A549 (cell line): Measurements from ENCODE around the gene SLCO3A1. TPM values are rescaled to one million over a fixed set of nuclear protein-coding genes. Genes with fewer than 3 reads are reported as not detected.
A peak's percentile ranks its signal among the peaks of the same experiment; 100 is the strongest.

Experiments
- ATAC-seq, 2 experiments: fragments of 200-7000 bp in 1 of 2; fragments of >200 bp in 1 of 2; cut with Nextera tagmentation in 1 of 2; cut with Tn5 transposase in 1 of 2; 3 replicates each; pipeline versions ENCODE4 v1.8.0 to v1.9.1; 2018 to 2020; ENCODE audit warnings: mild to moderate bottlenecking in 1 of 2, moderate library complexity in 1 of 2
- CTCF ChIA-PET: fragments of 300-600 bp; sonication (Branson Sonifier 250); formaldehyde crosslinking; extraction: SDS; loops from one replicate; lab custom pipeline; 2021; ENCODE audit warnings: antibody characterized with exemption, inconsistent platforms; lab: Yijun Ruan, JAX
- POLR2A ChIA-PET: fragments of 350-600 bp; formaldehyde crosslinking; extraction: SDS; loops from one replicate; lab custom pipeline; 2021; ENCODE audit warnings: antibody characterized with exemption, inconsistent platforms; lab: Yijun Ruan, JAX
- DNase-seq, 2 experiments: peaks; one replicate each; pipeline versions ENCODE4 v3.0.0 to v3.0.0-alpha.2; 2011 to 2016; ENCODE audit warnings: low read depth in 1 of 2, low spot score in 1 of 2
- FAIRE-seq: peaks from 2 replicates; lab custom pipeline; 2011; peaks lifted over from hg19 to GRCh38; lab: Jason Lieb, UNC
- H3K27ac ChIP-seq, 2 experiments: fragments of >200 bp; sonication (Bioruptor Twin); formaldehyde crosslinking; 3 replicates each; pipeline ENCODE4 v1.5.1; 2016 to 2017
- H3K4me1 ChIP-seq: fragments of >200 bp; sonication (Bioruptor Twin); formaldehyde crosslinking; 3 replicates; pipeline ENCODE4 v1.6.1; 2016
- H3K4me2 ChIP-seq: fragments of >200 bp; sonication (Bioruptor Twin); formaldehyde crosslinking; 3 replicates; pipeline ENCODE4 v1.6.1; 2016
- H3K4me3 ChIP-seq: fragments of >200 bp; sonication (Bioruptor Twin); formaldehyde crosslinking; 3 replicates; pipeline ENCODE4 v1.5.1; 2016
- H3K9me3 ChIP-seq: fragments of >200 bp; sonication (Bioruptor Twin); formaldehyde crosslinking; 3 replicates; pipeline ENCODE4 v1.6.1; 2016
- FOSL2 ChIP-seq, 2 experiments: fragments of 450-650 bp in 1 of 2; fragments of >200 bp in 1 of 2; sonication (Bioruptor Twin) in 1 of 2; formaldehyde crosslinking; IDR thresholded peaks; 2 replicates each; pipeline versions ENCODE4 v1.5.0 to v1.6.1; 2016 to 2020; ENCODE audit warnings: mild to moderate bottlenecking in 1 of 2, moderate library complexity in 1 of 2
- FOXS1 ChIP-seq: fragments of 250-450 bp; sonication (Bioruptor Pico); IDR thresholded peaks from 2 replicates; pipeline ENCODE4 v1.5.0; 2020; ENCODE audit warnings: mild to moderate bottlenecking, moderate library complexity
- GATA3 ChIP-seq: IDR thresholded peaks from 2 replicates; pipeline ENCODE4 v1.6.1; 2012; ENCODE audit warnings: borderline replicate concordance
- HEYL ChIP-seq: fragments of 250-450 bp; sonication (Bioruptor Pico); IDR thresholded peaks from 2 replicates; pipeline ENCODE4 v1.8.0; 2021; ENCODE audit warnings: mild to moderate bottlenecking, moderate library complexity
- JUN ChIP-seq, 2 experiments: fragments of >200 bp; sonication (Bioruptor Twin); formaldehyde crosslinking; IDR thresholded peaks; 2 replicates in 1 of 2; 3 replicates in 1 of 2; pipeline ENCODE4 v1.6.1; 2016 to 2017
- JUNB ChIP-seq: fragments of >200 bp; sonication (Bioruptor Twin); formaldehyde crosslinking; IDR thresholded peaks from 2 replicates; pipeline ENCODE4 v1.6.1; 2016
- KDM1A ChIP-seq: fragments of 200-600 bp; sonication (generic); IDR thresholded peaks from 2 replicates; pipeline ENCODE4 v1.6.1; 2016; ENCODE audit warnings: low read depth, mild to moderate bottlenecking
- MAFK ChIP-seq: fragments of 450-650 bp; IDR thresholded peaks from 2 replicates; pipeline ENCODE4 v1.6.1; 2014; ENCODE audit not compliant: partially characterized antibody
- RAD21 ChIP-seq, 2 experiments: fragments of >200 bp in 1 of 2; sonication (Bioruptor Twin) in 1 of 2; formaldehyde crosslinking in 1 of 2; IDR thresholded peaks in 1 of 2; conservative IDR thresholded peaks in 1 of 2; 2 replicates in 1 of 2; 3 replicates in 1 of 2; pipeline ENCODE4 v1.6.1; 2012 to 2018; ENCODE audit warnings: inconsistent platforms in 1 of 2
- RARB ChIP-seq: fragments of 250-450 bp; sonication (Bioruptor Pico); IDR thresholded peaks from 2 replicates; pipeline ENCODE4 v1.8.0; 2021; ENCODE audit warnings: mild to moderate bottlenecking, moderate library complexity
- RCOR1 ChIP-seq: fragments of 150-350 bp; IDR thresholded peaks from 2 replicates; pipeline ENCODE4 v1.6.1; 2014; ENCODE audit warnings: antibody characterized with exemption, low read length, low read depth
- RFX5 ChIP-seq: fragments of 450-650 bp; IDR thresholded peaks from 2 replicates; pipeline ENCODE4 v1.7.1; 2014; ENCODE audit warnings: antibody characterized with exemption, mild to moderate bottlenecking, moderate library complexity
- SMC3 ChIP-seq: fragments of >200 bp; sonication (Bioruptor Twin); formaldehyde crosslinking; IDR thresholded peaks from 3 replicates; pipeline ENCODE4 v1.6.1; 2018; ENCODE audit warnings: inconsistent platforms
- SREBF2 ChIP-seq: fragments of 450-650 bp; IDR thresholded peaks from 2 replicates; pipeline ENCODE4 v1.6.1; 2014; ENCODE audit warnings: mild to moderate bottlenecking, moderate library complexity
- WGBS: methylation state at CpG from one replicate; pipeline ENCODE4 v1.1.6; 2017; ENCODE audit errors: missing lambda C conversion rate; 5-methylcytosine and 5-hydroxymethylcytosine counted together
- polyA plus RNA-seq, 4 experiments: library from polyadenylated mRNA; depleted of rRNA in 3 of 4; stranded (reverse); fragments of >200 nt; fragmentation: RNase III in 1 of 4; extraction: RNeasy Plus Mini Kit Qiagen cat#74134 plus additional on column Dnase treatment in 1 of 4; gene quantifications; 2 replicates in 3 of 4; 3 replicates in 1 of 4; pipeline ENCODE4 v1.2.3, GENCODE V29; 2011 to 2017
- TF ChIP-seq, protein P1 (sequence below): IDR thresholded peaks from 2 replicates; pipeline ENCODE4 v1.6.1; 2012
- TF ChIP-seq, protein P2 (sequence below): fragments of >200 bp; sonication (Bioruptor Twin); formaldehyde crosslinking; IDR thresholded peaks from 2 replicates; pipeline ENCODE4 v1.6.1; 2016
- TF ChIP-seq, protein P3 (sequence below): fragments of 250-450 bp; sonication (Bioruptor Pico); IDR thresholded peaks from 2 replicates; pipeline ENCODE4 v1.5.0; 2021; ENCODE audit warnings: mild to moderate bottlenecking, moderate library complexity, borderline replicate concordance
- TF ChIP-seq, protein P4 (sequence below): fragments of 250-450 bp; sonication (Bioruptor Pico); IDR thresholded peaks from 2 replicates; pipeline ENCODE4 v1.5.0; 2020; ENCODE audit warnings: low read depth, mild to moderate bottlenecking, moderate library complexity
- TF ChIP-seq, protein P5 (sequence below): fragments of 450-650 bp; IDR thresholded peaks from 2 replicates; pipeline ENCODE4 v1.6.1; 2014; ENCODE audit warnings: antibody characterized with exemption
- TF ChIP-seq, protein P6 (sequence below): fragments of 200-600 bp; sonication (generic); IDR thresholded peaks from 2 replicates; pipeline ENCODE4 v1.6.1; 2016; ENCODE audit warnings: antibody characterized with exemption, mild to moderate bottlenecking, moderate library complexity
- TF ChIP-seq, protein P7 (sequence below): IDR thresholded peaks from 2 replicates; pipeline ENCODE4 v1.6.1; 2012

The SLCO3A1 gene
- polyA plus RNA-seq, 2 of the 4 experiments (the other 2 are of a cell fraction), result 16.8 to 17.0 TPM

DNA sequence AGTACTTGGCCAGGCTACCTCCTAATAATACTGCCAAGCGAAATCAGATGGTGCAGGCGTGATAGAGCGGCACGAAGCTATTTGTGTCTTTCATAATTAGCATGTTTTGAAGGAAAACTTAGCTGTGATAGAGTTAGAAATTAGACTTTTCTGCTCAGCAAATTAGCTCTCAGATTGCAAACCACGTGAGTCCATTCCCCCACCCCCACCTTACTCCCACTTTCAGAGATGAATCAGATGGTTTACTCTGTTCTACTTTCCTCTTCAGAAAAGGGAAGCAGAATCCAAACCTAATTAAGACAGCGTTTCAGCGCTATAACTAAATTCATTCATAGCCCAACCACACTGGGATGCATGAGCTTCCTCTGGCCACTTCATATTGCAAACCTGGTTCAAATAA is 214.6 kb downstream of the SLCO3A1 start:
- peaks cover 22% of the 10 kb centered on the region for H3K4me1 ChIP-seq
- ATAC-seq (no peak), FAIRE-seq (no peak), DNase-seq (no peak)
- no peak overlapping the region for H3K4me3 ChIP-seq
- no peaks in the 10 kb centered on the region for H3K9me3 ChIP-seq
- WGBS, result 86% methylated on average over 7 of the region's 7 CpGs
- ChIA-PET POLR2A (no interaction called here), CTCF (interaction anchor here (0.9 to 3.5 kb wide), 8 partner anchors 10 to 1012 kb away, joined by 3 to 20 read pairs (median 5); no protein-coding TSS in a partner anchor)
- no peak overlapping the region for H3K27ac ChIP-seq
- no peak overlapping the region for H3K4me2 ChIP-seq
- TF ChIP-seq RCOR1 (no peak), SMC3 (no peak), RFX5 (no peak), RAD21 (conservative IDR thresholded peaks at IDR 0.05 in 1 of 2, IDR thresholded peaks at IDR 0.05 in 1 of 2) (no peak), HEYL (CRISPR knock-in tag) (no peak), SREBF2 (no peak), MAFK (no peak)
- TF ChIP-seq, protein P1, sequence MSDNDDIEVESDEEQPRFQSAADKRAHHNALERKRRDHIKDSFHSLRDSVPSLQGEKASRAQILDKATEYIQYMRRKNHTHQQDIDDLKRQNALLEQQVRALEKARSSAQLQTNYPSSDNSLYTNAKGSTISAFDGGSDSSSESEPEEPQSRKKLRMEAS, result no peak
- TF ChIP-seq, protein P2, sequence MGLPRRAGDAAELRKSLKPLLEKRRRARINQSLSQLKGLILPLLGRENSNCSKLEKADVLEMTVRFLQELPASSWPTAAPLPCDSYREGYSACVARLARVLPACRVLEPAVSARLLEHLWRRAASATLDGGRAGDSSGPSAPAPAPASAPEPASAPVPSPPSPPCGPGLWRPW, result no peak
- TF ChIP-seq, protein P3, sequence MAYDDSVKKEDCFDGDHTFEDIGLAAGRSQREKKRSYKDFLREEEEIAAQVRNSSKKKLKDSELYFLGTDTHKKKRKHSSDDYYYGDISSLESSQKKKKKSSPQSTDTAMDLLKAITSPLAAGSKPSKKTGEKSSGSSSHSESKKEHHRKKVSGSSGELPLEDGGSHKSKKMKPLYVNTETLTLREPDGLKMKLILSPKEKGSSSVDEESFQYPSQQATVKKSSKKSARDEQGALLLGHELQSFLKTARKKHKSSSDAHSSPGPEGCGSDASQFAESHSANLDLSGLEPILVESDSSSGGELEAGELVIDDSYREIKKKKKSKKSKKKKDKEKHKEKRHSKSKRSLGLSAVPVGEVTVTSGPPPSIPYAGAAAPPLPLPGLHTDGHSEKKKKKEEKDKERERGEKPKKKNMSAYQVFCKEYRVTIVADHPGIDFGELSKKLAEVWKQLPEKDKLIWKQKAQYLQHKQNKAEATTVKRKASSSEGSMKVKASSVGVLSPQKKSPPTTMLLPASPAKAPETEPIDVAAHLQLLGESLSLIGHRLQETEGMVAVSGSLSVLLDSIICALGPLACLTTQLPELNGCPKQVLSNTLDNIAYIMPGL (CRISPR knock-in tag), result no peak
- TF ChIP-seq, protein P4, sequence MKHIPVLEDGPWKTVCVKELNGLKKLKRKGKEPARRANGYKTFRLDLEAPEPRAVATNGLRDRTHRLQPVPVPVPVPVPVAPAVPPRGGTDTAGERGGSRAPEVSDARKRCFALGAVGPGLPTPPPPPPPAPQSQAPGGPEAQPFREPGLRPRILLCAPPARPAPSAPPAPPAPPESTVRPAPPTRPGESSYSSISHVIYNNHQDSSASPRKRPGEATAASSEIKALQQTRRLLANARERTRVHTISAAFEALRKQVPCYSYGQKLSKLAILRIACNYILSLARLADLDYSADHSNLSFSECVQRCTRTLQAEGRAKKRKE, result no peak
- TF ChIP-seq, protein P5, sequence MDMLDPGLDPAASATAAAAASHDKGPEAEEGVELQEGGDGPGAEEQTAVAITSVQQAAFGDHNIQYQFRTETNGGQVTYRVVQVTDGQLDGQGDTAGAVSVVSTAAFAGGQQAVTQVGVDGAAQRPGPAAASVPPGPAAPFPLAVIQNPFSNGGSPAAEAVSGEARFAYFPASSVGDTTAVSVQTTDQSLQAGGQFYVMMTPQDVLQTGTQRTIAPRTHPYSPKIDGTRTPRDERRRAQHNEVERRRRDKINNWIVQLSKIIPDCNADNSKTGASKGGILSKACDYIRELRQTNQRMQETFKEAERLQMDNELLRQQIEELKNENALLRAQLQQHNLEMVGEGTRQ, result no peak
- TF ChIP-seq, all 56 proteins: peak for 0

DNA sequence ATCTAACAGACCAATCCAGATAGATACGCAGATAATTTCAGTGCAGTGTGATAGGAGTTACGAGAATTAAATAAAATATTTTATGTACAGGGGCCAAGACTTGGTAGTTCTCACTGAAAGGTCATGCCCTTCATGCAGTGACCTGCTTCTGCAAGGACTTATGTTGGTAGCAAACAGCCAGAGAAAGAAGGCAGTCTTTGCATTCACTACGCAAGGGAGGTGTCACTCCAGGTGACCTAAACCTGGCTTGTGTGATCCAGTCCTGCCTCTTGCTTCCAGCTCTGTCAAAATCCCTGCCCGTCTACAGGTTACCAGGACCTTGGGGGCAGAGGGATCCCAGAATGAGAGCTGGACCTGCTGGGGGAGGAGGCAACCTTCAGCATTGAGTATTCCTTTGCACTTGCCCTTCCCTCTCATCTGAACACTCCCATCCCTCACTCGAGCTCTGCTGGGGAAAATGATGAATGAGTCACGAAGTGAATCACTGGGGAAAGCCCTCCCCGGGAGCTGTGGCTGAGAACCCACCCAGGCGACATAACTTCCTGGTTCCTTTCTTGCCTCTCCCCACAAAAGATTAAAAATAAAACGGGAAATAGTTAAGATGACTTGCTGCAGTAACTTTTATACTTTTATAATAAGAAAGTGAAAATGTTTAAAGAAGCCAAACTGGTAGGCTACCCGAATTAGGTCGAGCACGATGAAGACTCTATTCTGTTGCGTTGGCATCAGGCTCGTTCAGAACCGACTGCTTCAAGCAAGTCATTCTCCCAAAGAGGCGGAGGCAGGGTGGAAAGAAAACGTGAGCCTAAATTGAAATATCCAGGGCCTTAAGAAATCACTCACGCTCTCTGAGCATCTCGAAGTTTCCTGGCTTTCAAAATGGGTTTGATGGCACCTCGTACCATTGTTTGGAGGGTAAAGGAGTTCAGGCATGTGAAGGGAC is 216.1 kb downstream of the SLCO3A1 start:
- Histone ChIP-seq H3K4me2 (peak overlapping the region; percentile 78), H3K9me3 (no peaks in the 10 kb centered on the region), H3K4me1 (peaks cover 26% of the 10 kb centered on the region), H3K27ac (peak overlapping the region; percentile 74 to 81), H3K4me3 (peak overlapping the region; percentile 22)
- peak; percentile 96 to 99 for ATAC-seq
- DNase-seq, result peak; percentile 80 to 89
- ChIA-PET CTCF (interaction anchor here (0.6 to 3.5 kb wide), 9 partner anchors 9 to 767 kb away, joined by 3 to 20 read pairs (median 5); partner anchors contain the start of gene SLCO3A1), POLR2A (interaction anchor here (0.5 to 0.9 kb wide), 3 partner anchors 202 to 627 kb away, joined by 3 read pairs; no protein-coding TSS in a partner anchor)
- peak; percentile 74 for FAIRE-seq
- 31% methylated on average over 20 of the region's 20 CpGs for WGBS
- TF ChIP-seq FOXS1 (no peak), GATA3 (0 out of 2 replicates have a peak, but pooled peaks have one; percentile 29), JUN (IDR thresholded peaks at IDR 0.05) (0 out of 5 replicates have a peak, but pooled peaks of 1 of the 2 experiments have one; percentile 44), KDM1A (no peak), FOSL2 (IDR thresholded peaks at IDR 0.05) (peak; percentile 94), FOSL2 (CRISPR knock-in tag; IDR thresholded peaks at IDR 0.05) (peak; percentile 96), RAD21 (conservative IDR thresholded peaks at IDR 0.05 in 1 of 2, IDR thresholded peaks at IDR 0.05 in 1 of 2) (peak in 1 of 2 experiments; percentile 13; a peak in 1 of 5 replicates), JUNB (peak; percentile 87), RARB (CRISPR knock-in tag) (no peak)
- TF ChIP-seq, protein P3 (CRISPR knock-in tag), result no peak
- TF ChIP-seq, protein P6, sequence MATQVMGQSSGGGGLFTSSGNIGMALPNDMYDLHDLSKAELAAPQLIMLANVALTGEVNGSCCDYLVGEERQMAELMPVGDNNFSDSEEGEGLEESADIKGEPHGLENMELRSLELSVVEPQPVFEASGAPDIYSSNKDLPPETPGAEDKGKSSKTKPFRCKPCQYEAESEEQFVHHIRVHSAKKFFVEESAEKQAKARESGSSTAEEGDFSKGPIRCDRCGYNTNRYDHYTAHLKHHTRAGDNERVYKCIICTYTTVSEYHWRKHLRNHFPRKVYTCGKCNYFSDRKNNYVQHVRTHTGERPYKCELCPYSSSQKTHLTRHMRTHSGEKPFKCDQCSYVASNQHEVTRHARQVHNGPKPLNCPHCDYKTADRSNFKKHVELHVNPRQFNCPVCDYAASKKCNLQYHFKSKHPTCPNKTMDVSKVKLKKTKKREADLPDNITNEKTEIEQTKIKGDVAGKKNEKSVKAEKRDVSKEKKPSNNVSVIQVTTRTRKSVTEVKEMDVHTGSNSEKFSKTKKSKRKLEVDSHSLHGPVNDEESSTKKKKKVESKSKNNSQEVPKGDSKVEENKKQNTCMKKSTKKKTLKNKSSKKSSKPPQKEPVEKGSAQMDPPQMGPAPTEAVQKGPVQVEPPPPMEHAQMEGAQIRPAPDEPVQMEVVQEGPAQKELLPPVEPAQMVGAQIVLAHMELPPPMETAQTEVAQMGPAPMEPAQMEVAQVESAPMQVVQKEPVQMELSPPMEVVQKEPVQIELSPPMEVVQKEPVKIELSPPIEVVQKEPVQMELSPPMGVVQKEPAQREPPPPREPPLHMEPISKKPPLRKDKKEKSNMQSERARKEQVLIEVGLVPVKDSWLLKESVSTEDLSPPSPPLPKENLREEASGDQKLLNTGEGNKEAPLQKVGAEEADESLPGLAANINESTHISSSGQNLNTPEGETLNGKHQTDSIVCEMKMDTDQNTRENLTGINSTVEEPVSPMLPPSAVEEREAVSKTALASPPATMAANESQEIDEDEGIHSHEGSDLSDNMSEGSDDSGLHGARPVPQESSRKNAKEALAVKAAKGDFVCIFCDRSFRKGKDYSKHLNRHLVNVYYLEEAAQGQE, result no peak
- TF ChIP-seq, protein P7, sequence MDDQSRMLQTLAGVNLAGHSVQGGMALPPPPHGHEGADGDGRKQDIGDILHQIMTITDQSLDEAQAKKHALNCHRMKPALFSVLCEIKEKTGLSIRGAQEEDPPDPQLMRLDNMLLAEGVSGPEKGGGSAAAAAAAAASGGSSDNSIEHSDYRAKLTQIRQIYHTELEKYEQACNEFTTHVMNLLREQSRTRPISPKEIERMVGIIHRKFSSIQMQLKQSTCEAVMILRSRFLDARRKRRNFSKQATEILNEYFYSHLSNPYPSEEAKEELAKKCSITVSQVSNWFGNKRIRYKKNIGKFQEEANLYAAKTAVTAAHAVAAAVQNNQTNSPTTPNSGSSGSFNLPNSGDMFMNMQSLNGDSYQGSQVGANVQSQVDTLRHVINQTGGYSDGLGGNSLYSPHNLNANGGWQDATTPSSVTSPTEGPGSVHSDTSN, result 0 out of 2 replicates have a peak, but pooled peaks have one; percentile 15
